SIG-M5 (cell line): ENCODE results near the gene PRTN3.

ENCODE experiments used
- DNase-seq: peaks from one replicate; lab custom pipeline; 2025; lab: John Stamatoyannopoulos, UW

The PRTN3 gene

GRCh38 chr19:840519-841206, at the start of gene PRTN3:
TSS of gene PRTN3 (plus strand) at chr19:840999. CDS start at chr19:841009, 10 bp downstream.
- no peak for DNase-seq

- DNase-seq, result no peak
Measured at GRCh38 chr19:791007-791566, 49.7 kb upstream of the PRTN3 start.

- no peak for DNase-seq
Measured at GRCh38 chr19:791567-792305, 49.1 kb upstream of the PRTN3 start.

- DNase-seq, result no peak
Measured at GRCh38 chr19:792306-792885, 48.4 kb upstream of the PRTN3 start.

- DNase-seq, result no peak
Measured at GRCh38 chr19:793806-794205, 47.0 kb upstream of the PRTN3 start.

GRCh38 chr19:795073-795611, 45.7 kb upstream of the PRTN3 start:
- DNase-seq, result no peak

GRCh38 chr19:795691-796581, 44.9 kb upstream of the PRTN3 start:
- no peak for DNase-seq

GRCh38 chr19:796692-797527, 43.9 kb upstream of the PRTN3 start, which contains the start of gene PTBP1:
TSS of gene PTBP1 (plus strand) at chr19:797452. CDS start at chr19:797498, 46 bp downstream.
- peak; percentile 97 for DNase-seq

- no peak for DNase-seq
Measured at GRCh38 chr19:797528-798414, 43.0 kb upstream of the PRTN3 start.

GRCh38 chr19:798415-799075, 42.3 kb upstream of the PRTN3 start:
- no peak for DNase-seq

GRCh38 chr19:799076-799881, 41.5 kb upstream of the PRTN3 start:
- no peak for DNase-seq

- no peak for DNase-seq
Measured at GRCh38 chr19:800360-801029, 40.3 kb upstream of the PRTN3 start.

- DNase-seq, result no peak
Measured at GRCh38 chr19:801030-801860, 39.6 kb upstream of the PRTN3 start.

- DNase-seq, result no peak
Measured at GRCh38 chr19:801861-802497, 38.8 kb upstream of the PRTN3 start.

GRCh38 chr19:802498-803098, 38.2 kb upstream of the PRTN3 start:
- DNase-seq, result no peak

GRCh38 chr19:803099-803561, 37.7 kb upstream of the PRTN3 start:
- DNase-seq, result no peak
